Stimulated activated CD8-positive, alpha-beta memory T cell treated with anti-CD3 and anti-CD28 coated beads, Interleukin-12 subunit alpha, Interleukin-12 subunit beta, amount 100 ng/mL, for 24 hours (primary cell): ENCODE results near the gene KATNAL1.

Source experiments
- DNase-seq: peaks from one replicate; pipeline ENCODE4 v3.0.0-alpha.2; 2020; ENCODE audit errors: extremely low read depth

Gene KATNAL1

GRCh38 chr13:30164146-30164545 lies 143.2 kb downstream of the KATNAL1 start:
- no peak for DNase-seq

- no peak for DNase-seq
These were observed 143.9 kb downstream of the KATNAL1 start for GRCh38 chr13:30163441-30163840.

- peak; percentile 47 for DNase-seq
These were observed 147.9 kb downstream of the KATNAL1 start for GRCh38 chr13:30159446-30159839.

GRCh38 chr13:30158774-30159445 lies 148.4 kb downstream of the KATNAL1 start:
- no peak for DNase-seq

- no peak for DNase-seq
These were observed 149.7 kb downstream of the KATNAL1 start for GRCh38 chr13:30157616-30157993.

- DNase-seq: no peak
These were observed 150.3 kb downstream of the KATNAL1 start for GRCh38 chr13:30156826-30157615.

GRCh38 chr13:30156270-30156669 lies 151.1 kb downstream of the KATNAL1 start:
- DNase-seq: no peak

GRCh38 chr13:30154931-30155330 lies 152.4 kb downstream of the KATNAL1 start:
- no peak for DNase-seq

- no peak for DNase-seq
These were observed 152.8 kb downstream of the KATNAL1 start for GRCh38 chr13:30154531-30154930.

- no peak for DNase-seq
These were observed 153.6 kb downstream of the KATNAL1 start for GRCh38 chr13:30153545-30154426.
